Measurements from ENCODE around the gene SYNRG.

GRCh38 chr17:37562016-37562745 lies 47.0 kb downstream of the SYNRG start:
- TF ChIP-seq CTCF (IDR thresholded peaks at IDR 0.05), result no peak
- no peak for TF ChIP-seq POLR2A (IDR thresholded peaks at IDR 0.05)
- TF ChIP-seq POLR2AphosphoS5 (IDR thresholded peaks at IDR 0.05), result no peak
